Measurements from ENCODE around the gene BMPR1A.
"Not testable (repeated sequence)": the region's sequence is repeated elsewhere in the genome, so short reads cannot be mapped to it uniquely, and the experiment has no call there.

Gene BMPR1A

DNA sequence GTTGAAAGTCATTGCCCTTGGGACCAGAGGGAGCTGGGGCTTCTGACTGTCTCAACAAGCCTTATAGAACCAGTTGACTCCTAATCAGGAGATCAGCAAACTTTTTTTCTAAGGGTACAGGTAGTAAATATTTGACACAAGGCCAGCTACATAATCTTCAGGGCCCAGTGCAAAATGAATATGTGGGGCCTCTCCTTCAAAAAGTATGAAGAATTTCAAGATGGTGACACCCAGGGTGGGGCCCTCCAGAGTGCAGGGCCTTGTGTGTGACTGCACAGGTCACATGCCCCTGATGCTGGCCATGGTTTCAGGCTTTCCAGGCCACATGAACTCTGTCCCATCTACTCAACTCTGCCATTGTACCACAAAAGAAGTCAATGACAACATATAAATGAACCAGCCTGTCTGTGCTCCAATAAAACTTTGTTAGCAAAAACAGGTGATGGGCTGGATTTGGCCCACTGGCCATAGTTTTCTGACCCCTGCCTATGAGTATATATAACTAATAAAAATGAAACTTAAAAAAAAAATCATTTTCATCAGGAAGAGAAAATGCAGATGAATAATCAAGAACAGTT, 194.9 kb downstream of the BMPR1A start:
- DNase-seq (ENCODE audit: extremely low read depth in 1 of 2, low read depth in 1 of 2): no peak

DNA sequence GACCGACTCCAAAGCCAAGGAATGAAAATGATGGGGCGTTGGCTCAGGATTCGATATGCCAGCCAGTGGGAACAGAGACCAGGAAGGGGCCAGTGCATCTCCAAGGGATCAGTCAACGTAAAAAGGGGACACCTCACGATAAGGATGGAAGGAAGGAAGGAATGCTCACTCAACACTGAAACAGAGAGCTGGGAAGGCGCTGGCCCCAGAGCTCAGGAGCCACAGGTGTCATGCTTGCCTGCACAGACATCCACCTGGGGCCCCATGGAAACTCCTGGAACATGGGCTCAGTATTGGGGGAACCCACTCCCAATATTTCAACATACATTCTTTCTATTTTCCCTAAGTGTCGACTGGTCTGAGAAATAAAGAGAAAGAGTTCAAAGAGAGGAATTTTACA, 195.7 kb downstream of the BMPR1A start:
- DNase-seq (ENCODE audit: extremely low read depth in 1 of 2, low read depth in 1 of 2): no peak

GRCh38 chr10:86952697-86953096, 196.3 kb downstream of the BMPR1A start:
- DNase-seq (ENCODE audit: extremely low read depth in 1 of 2, low read depth in 1 of 2): not testable (repeated sequence)

GRCh38 chr10:86953747-86954680, 197.6 kb downstream of the BMPR1A start:
- DNase-seq (ENCODE audit: extremely low read depth in 1 of 2, low read depth in 1 of 2): no peak

DNA sequence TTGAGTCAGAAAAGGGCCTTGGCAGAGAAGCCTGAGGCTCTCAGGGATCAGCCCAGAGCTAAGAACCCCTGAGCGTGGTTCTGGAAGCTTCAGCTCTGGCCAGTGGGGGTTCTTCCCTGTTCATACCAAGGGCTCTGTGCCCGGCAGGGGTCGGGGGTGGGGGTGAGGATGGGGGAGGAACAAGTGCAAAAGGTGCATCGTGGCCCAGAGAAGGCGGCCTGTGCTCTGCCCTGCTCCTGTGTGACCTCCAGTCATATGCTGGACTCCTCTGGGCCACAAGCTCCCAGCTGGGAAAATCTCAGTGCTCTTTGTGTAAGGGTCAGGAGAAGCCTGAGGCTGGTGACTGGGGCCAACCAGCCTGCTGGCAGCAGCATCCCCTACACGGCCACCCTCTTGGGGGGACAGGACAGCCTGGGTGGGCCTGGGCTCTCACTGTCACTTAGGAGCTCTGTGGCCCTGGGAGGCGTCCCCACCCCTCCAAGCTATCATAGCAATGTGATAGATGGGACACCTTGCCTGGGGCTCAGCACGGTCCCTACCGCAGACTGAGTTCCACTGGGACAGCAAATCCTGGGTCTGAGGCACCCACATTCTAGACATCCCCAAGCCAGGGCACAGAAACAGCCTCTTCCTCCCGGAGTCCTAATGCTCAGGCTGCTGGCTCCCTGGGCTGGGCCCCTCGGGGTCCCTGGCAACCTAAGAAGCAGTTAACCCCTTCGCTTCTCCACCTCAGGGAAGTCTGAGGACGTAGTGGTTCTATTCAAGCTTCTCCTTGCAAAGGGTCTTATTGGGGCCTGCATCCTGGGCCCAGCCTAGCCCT, 198.5 kb downstream of the BMPR1A start:
- no peak for DNase-seq (ENCODE audit: extremely low read depth in 1 of 2, low read depth in 1 of 2)

GRCh38 chr10:86955501-86956194, 199.2 kb downstream of the BMPR1A start:
- no peak for DNase-seq (ENCODE audit: extremely low read depth in 1 of 2, low read depth in 1 of 2)

- no peak for DNase-seq (ENCODE audit: extremely low read depth in 1 of 2, low read depth in 1 of 2)
Measured at GRCh38 chr10:86956195-86956847, 199.9 kb downstream of the BMPR1A start.

- DNase-seq (ENCODE audit: extremely low read depth in 1 of 2, low read depth in 1 of 2): no peak
Measured at GRCh38 chr10:86956848-86957448, 200.5 kb downstream of the BMPR1A start.

DNA sequence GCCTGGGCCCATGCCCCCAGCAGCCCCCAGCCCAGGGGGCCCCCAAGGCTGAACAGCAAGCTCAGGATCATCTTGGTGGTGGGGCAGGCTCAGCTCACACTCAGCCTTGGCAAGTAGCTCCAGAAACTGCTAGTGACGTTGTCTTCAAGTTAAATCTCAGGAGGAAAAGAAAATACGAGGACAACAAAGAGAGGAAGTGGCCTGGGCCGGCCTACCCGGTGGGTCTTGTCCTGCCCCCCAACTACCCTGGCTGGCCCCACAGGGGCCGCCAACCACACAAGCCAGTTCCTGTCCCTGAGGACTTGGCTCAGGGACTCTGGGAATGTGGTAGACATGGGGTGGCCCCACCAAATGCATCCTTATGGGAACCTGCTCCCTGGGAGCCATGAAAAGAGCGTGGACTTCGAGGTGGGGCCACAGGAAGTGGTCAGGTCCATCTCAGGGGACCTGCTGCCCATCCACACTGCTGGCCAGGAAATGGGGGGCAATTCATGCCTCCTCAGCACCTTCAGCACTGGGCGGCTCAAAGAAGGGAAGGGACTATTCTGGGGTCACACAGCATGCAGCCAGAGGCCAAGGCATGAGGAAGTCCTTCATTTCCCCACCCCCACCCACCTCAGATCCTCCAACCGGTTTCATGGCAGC, 201.2 kb downstream of the BMPR1A start, which contains the start of gene MMRN2:
MMRN2 (minus strand) TSS at position 145 of the 645 bp plus-strand sequence; CDS start at position 71, 74 bp downstream.
- no peak for DNase-seq (ENCODE audit: extremely low read depth in 1 of 2, low read depth in 1 of 2)

DNA sequence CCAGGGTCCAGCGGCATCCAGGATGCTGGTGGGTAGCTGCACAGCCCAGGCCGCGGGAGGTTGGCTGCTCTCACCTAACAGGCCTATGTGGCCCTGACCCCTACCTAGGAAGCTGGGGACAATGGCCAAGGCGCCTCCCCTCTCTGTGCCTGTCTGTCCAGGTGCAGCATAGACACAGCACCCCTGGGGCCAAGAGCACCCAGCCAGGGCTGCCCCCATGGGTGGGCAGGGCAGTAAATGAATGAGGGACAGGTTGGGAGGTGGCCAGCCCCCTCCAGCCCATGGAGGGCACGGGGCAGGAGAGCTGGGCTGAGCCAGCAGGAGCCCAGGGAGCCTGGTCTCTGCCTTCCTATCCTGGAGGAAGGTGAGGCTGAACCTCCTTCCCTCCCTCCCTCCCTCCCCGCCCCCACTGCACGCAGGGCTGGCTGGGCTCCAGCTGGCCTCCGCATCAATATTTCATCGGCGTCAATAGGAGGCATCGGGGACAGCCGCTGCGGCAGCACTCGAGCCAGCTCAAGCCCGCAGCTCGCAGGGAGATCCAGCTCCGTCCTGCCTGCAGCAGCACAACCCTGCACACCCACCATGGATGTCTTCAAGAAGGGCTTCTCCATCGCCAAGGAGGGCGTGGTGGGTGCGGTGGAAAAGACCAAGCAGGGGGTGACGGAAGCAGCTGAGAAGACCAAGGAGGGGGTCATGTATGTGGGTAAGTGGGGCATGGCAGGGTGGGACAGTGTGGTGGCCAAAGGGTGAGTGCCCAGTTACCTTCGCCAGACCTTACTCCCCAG, 201.9 kb downstream of the BMPR1A start, which contains the start of gene SNCG:
SNCG (plus strand) TSS at position 484 of the 785 bp plus-strand sequence; CDS start at position 583, 99 bp downstream.
- DNase-seq (ENCODE audit: extremely low read depth in 1 of 2, low read depth in 1 of 2): no peak

DNA sequence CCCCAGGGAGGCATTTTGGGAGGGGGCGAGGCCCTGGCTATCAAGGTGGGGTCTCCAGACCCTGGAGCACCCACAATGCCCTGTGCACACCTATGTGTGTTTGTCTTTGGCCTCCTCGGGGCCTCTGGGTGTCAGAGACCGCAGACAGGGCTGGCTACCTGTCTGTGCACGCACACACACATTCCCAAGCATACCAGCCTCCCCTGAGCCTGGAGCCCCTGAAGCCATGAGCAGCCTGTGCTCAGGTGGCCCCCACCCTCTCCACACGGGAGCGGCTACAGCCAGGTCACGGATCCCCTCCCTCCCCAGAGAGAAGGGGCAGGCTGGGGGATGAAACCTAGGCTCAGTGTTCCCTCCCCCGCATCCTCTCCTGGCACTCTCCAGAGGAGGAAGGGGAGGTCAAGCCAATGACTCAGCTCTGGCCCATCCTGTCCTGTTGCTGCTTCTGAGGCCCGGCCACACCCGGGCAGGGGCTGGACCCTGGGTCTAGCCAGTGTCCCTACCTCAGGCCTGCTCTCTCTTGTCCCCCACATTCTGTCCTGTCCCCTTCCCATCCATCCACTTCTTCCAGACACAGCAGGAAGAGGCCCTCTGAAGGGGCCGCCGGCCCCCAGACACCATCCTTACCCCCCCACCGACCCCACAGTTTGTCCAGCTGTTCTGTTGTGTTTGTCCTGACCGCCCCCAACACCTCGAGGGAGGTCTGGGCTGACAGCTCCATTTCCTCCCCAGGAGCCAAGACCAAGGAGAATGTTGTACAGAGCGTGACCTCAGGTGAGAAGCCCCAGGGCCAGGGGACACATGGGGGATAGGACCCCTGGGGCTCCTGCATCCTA, 202.7 kb downstream of the BMPR1A start:
- no peak for DNase-seq (ENCODE audit: extremely low read depth in 1 of 2, low read depth in 1 of 2)

DNA sequence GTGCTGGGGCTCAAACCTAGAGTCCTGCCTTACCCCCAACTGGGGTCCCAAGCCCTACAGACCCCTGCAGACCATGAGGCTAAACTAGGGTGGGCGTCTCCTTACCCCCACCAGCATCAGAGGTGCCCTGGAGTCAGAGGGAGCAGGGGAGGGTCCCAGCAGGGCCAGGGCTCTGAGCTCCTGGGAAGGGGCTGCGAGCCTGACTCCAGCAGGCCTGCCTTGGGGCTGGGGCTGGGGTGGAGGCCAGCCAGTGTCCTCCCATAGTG, 203.3 kb downstream of the BMPR1A start:
- no peak for DNase-seq (ENCODE audit: extremely low read depth in 1 of 2, low read depth in 1 of 2)

DNA sequence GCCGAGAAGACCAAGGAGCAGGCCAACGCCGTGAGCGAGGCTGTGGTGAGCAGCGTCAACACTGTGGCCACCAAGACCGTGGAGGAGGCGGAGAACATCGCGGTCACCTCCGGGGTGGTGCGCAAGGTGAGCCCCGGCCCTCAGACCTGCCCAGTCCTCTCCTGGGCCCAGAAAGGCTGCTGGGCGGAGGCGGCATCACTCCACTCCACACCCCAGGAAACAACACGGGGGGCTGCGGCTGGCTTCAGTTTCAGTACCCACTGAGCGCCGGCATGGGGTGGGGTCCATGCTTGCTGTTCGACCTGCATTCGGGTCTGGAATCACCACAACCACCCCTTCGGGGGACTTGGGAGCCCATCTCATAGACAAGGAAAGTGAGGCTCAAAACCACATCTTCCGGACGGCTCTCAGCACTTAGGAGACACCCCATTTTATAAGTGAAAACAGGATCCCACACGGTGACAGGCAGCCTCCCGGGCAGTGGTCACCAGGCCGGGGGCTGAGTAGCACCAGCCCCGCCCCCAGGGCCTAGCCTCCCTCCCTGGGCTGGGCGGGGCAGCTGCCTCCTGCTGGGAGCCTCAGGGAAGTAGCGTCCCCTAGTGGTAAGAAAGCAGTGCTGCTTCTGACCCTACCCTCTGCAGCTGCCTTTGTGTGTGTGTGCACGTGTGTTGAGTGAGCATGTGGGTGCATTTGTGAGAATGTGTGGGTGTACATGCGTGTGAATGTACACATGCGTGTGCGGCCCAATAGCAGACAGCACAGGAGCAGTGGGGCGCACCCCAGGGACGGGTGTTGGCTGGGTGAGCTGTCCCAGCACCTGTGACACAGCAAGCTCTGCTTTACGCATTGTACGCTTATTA, 203.8 kb downstream of the BMPR1A start:
- no peak for DNase-seq (ENCODE audit: extremely low read depth in 1 of 2, low read depth in 1 of 2)

DNA sequence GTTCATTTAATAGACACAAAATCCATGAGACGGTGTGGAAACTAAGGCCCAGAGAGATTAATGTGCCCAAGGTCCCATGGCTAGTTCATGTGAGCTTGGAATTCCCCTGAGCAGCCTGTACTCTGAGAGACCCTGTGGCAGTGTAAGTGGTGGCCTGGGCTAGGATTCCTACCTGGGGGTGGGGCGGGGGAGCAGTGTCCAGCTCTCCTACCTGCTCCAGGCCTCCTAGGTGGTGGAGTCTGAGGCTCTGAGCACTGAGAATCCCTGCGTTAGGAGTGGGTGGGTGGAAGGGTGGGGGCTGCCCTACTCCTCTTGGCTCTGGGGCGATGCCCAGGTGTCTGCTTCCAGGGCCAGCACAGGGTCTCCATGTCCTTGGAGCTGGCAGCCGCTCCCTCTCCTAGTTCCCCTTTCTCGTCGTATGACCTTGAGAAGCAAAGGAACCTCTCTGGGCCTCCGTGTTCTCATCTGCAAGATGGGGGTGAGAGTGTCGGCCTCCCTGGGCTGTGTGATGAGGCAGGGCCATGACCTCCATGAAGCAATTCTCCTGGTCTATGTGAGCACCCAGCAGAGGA, 204.5 kb downstream of the BMPR1A start:
- no peak for DNase-seq (ENCODE audit: extremely low read depth in 1 of 2, low read depth in 1 of 2)

DNA sequence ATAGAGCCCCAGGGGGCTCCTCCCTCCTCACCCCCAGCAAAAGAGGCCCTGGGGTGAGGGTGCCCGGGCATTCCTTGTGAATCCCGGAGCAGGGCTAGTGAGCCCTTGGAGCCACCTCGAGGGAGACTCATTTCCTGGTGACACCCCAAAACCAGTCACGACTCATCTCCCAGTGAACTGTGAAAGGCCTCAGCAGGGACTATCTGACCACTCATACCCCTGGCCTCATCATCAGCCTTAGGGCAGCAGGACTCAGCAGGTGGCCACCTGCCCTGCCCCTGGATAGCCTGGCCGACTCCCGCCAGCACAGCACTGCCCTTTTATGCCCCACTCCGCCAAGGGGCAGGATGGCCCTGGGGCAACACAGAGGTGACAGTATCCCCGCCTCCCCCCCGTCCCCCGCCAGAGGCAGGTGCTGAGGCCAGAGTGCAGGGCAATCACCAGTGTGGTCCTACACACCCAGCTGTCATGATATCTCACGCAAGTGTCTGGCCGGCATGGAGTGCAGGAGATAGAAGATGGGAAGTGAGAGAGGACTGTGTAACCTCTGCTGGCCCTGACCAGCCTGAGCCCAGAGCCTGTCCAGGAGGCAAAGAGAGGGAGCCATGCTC, 205.2 kb downstream of the BMPR1A start:
- no peak for DNase-seq (ENCODE audit: extremely low read depth in 1 of 2, low read depth in 1 of 2)

Measured in activated CD8-positive, alpha-beta memory T cell treated with anti-CD3 and anti-CD28 coated beads for 1 hour (primary cell).